IMR-90 (cell line): ENCODE results near the gene ZNF423. TPM values are rescaled to one million over a fixed set of nuclear protein-coding genes. Genes with fewer than 3 reads are reported as not detected.

Experiments
- ATAC-seq: fragments of 200-7000 bp; cut with Tn5 transposase; 2 replicates; pipeline ENCODE4 v1.9.1; 2020; ENCODE audit warnings: low read depth, mild to moderate bottlenecking, moderate library complexity
- BruUV-seq: library from RNA; stranded (reverse); fragments of 400-500 nt; replicated peaks from 2 replicates; lab custom pipeline; 2021; lab: Mats Ljungman, UMichigan
- CTCF ChIA-PET: fragments of 300-600 bp; formaldehyde crosslinking; extraction: SDS; loops from one replicate; lab custom pipeline; 2021; ENCODE audit warnings: antibody characterized with exemption; lab: Yijun Ruan, JAX
- POLR2A ChIA-PET: fragments of 300-600 bp; sonication (Branson Sonifier 250); formaldehyde crosslinking; loops from one replicate; lab custom pipeline; 2022; ENCODE audit warnings: antibody characterized with exemption; ENCODE audit not compliant: unreplicated experiment; lab: Charles Lee
- DNase-seq: peaks from one replicate; pipeline ENCODE4 v3.0.0; 2013
- H2AFZ ChIP-seq: replicated peaks from 2 replicates; pipeline ENCODE3; 2013; ENCODE audit warnings: low read length, mild to moderate bottlenecking; ENCODE audit not compliant: poor library complexity
- H2AK5ac ChIP-seq: 2 replicates; pipeline ENCODE4 v1.6.1; 2013; ENCODE audit warnings: low read depth, low read length, inconsistent platforms
- H2AK9ac ChIP-seq: replicated peaks from 2 replicates; pipeline ENCODE3; 2013; ENCODE audit warnings: mild to moderate bottlenecking, low read depth, low read length, moderate library complexity; ENCODE audit not compliant: poor library complexity
- H2BK120ac ChIP-seq: 2 replicates; pipeline ENCODE4 v1.6.1; 2013; ENCODE audit warnings: low read depth, low read length, inconsistent platforms
- H2BK15ac ChIP-seq: 3 replicates; pipeline ENCODE4 v1.6.1; 2013; ENCODE audit warnings: low read depth, low read length, inconsistent platforms
- H2BK20ac ChIP-seq: 2 replicates; pipeline ENCODE4 v1.6.1; 2013; ENCODE audit warnings: low read depth, mild to moderate bottlenecking, inconsistent platforms, low read length, moderate library complexity
- H2BK5ac ChIP-seq: 2 replicates; pipeline ENCODE4 v1.6.1; 2013; ENCODE audit warnings: mild to moderate bottlenecking, low read depth, low read length, inconsistent platforms; ENCODE audit not compliant: poor library complexity, severe bottlenecking
- H3K14ac ChIP-seq: replicated peaks from 2 replicates; pipeline ENCODE4 v1.6.1; 2013; ENCODE audit warnings: low read depth, low read length, inconsistent platforms
- H3K18ac ChIP-seq: 2 replicates; pipeline ENCODE4 v1.6.1; 2013; ENCODE audit warnings: low read depth, low read length, control low read depth
- H3K23ac ChIP-seq: 2 replicates; pipeline ENCODE4 v1.6.1; 2013; ENCODE audit warnings: low read depth, low read length, inconsistent platforms
- H3K27ac ChIP-seq: 2 replicates; pipeline ENCODE4 v1.5.1; 2013; ENCODE audit warnings: mild to moderate bottlenecking, control low read depth, low read length; ENCODE audit not compliant: insufficient read depth
- H3K27me3 ChIP-seq: 2 replicates; pipeline ENCODE4 v1.6.1; 2013; ENCODE audit warnings: low read length; ENCODE audit not compliant: control insufficient read depth, insufficient read depth
- H3K36me3 ChIP-seq: 2 replicates; pipeline ENCODE4 v1.6.1; 2013; ENCODE audit warnings: low read length, mixed read lengths; ENCODE audit not compliant: control insufficient read depth, insufficient read depth
- H3K4ac ChIP-seq: 2 replicates; pipeline ENCODE4 v1.6.1; 2013; ENCODE audit warnings: low read depth, low read length, inconsistent platforms
- H3K4me1 ChIP-seq: 2 replicates; pipeline ENCODE4 v1.6.1; 2013; ENCODE audit warnings: low read length, mixed read lengths; ENCODE audit not compliant: control insufficient read depth, insufficient read depth
- H3K4me2 ChIP-seq: 2 replicates; pipeline ENCODE4 v1.6.1; 2013; ENCODE audit warnings: low read depth, mild to moderate bottlenecking, control low read depth, low read length, moderate library complexity
- H3K4me3 ChIP-seq: 2 replicates; pipeline ENCODE4 v1.5.1; 2013; ENCODE audit warnings: low read depth, mild to moderate bottlenecking, control low read depth, low read length, moderate library complexity; ENCODE audit not compliant: insufficient read depth
- H3K56ac ChIP-seq: 2 replicates; pipeline ENCODE4 v1.6.1; 2013; ENCODE audit warnings: low read length, inconsistent platforms; ENCODE audit not compliant: insufficient read depth; ENCODE audit errors: extremely low read depth
- H3K79me1 ChIP-seq, 2 experiments: 2 replicates each; pipeline ENCODE4 v1.6.1; 2013; ENCODE audit warnings: low read length in 2 of 2, inconsistent platforms in 1 of 2, low read depth in 1 of 2
- H3K9ac ChIP-seq: 2 replicates; pipeline ENCODE4 v1.6.1; 2013; ENCODE audit warnings: low read depth, low read length, control low read depth
- H3K9me1 ChIP-seq: 2 replicates; pipeline ENCODE4 v1.6.1; 2013; ENCODE audit warnings: low read length, inconsistent platforms; ENCODE audit not compliant: insufficient read depth
- H3K9me3 ChIP-seq: 2 replicates; pipeline ENCODE4 v1.6.1; 2013; ENCODE audit warnings: low read length; ENCODE audit not compliant: control insufficient read depth, insufficient read depth
- H4K20me1 ChIP-seq: 2 replicates; pipeline ENCODE4 v1.6.1; 2013; ENCODE audit warnings: low read length, inconsistent platforms; ENCODE audit not compliant: insufficient read depth
- H4K5ac ChIP-seq: 2 replicates; pipeline ENCODE4 v1.6.1; 2013; ENCODE audit warnings: mild to moderate bottlenecking, low read depth, low read length, control low read depth
- H4K8ac ChIP-seq, 2 experiments: 2 replicates each; pipeline ENCODE4 v1.6.1; 2013; ENCODE audit warnings: low read depth in 2 of 2, low read length in 2 of 2, control low read depth in 1 of 2, inconsistent platforms in 1 of 2
- H4K91ac ChIP-seq: 2 replicates; pipeline ENCODE4 v1.6.1; 2013; ENCODE audit warnings: low read depth, low read length, inconsistent platforms; ENCODE audit not compliant: insufficient read depth
- BHLHE40 ChIP-seq: fragments of 150-350 bp; IDR thresholded peaks from 2 replicates; pipeline ENCODE4 v1.6.1; 2016; ENCODE audit warnings: mild to moderate bottlenecking, low read depth, low read length
- CEBPB ChIP-seq: IDR thresholded peaks from 2 replicates; pipeline ENCODE4 v1.6.1; 2012; ENCODE audit warnings: low read depth, low read length, improper control_type of control experiment
- CHD1 ChIP-seq: IDR thresholded peaks from 2 replicates; pipeline ENCODE4 v1.6.1; 2012; ENCODE audit warnings: low read depth, low read length, improper control_type of control experiment
- ELK1 ChIP-seq: fragments of 150-350 bp; IDR thresholded peaks from 2 replicates; pipeline ENCODE4 v1.6.1; 2016; ENCODE audit warnings: low read depth, mild to moderate bottlenecking, low read length, moderate library complexity, borderline replicate concordance
- FOS ChIP-seq: fragments of 150-350 bp; IDR thresholded peaks from 2 replicates; pipeline ENCODE4 v1.6.1; 2016; ENCODE audit warnings: low read depth, low read length
- MAFK ChIP-seq: IDR thresholded peaks from 2 replicates; pipeline ENCODE4 v1.6.1; 2012; ENCODE audit warnings: low read depth, low read length, improper control_type of control experiment
- MAZ ChIP-seq: IDR thresholded peaks from 2 replicates; pipeline ENCODE4 v1.6.1; 2012; ENCODE audit warnings: low read depth, mild to moderate bottlenecking, low read length, improper control_type of control experiment, moderate library complexity, borderline replicate concordance
- MXI1 ChIP-seq: IDR thresholded peaks from 2 replicates; pipeline ENCODE4 v1.6.1; 2012; ENCODE audit warnings: low read depth, mild to moderate bottlenecking, low read length, moderate library complexity, borderline replicate concordance
- NFE2L2 ChIP-seq: fragments of 150-350 bp; IDR thresholded peaks from 2 replicates; pipeline ENCODE4 v1.6.1; 2016; ENCODE audit warnings: low read depth, mild to moderate bottlenecking, low read length
- POLR2A ChIP-seq: IDR thresholded peaks from 2 replicates; pipeline ENCODE4 v1.6.1; 2012; ENCODE audit warnings: mild to moderate bottlenecking, low read depth, low read length
- RAD21 ChIP-seq: IDR thresholded peaks from 2 replicates; pipeline ENCODE4 v1.6.1; 2012; ENCODE audit warnings: low read length, improper control_type of control experiment
- RFX5 ChIP-seq: IDR thresholded peaks from 2 replicates; pipeline ENCODE4 v1.8.0; 2012; ENCODE audit warnings: low read depth, mild to moderate bottlenecking, low read length, moderate library complexity
- WGBS, 2 experiments: methylation state at CpG; one replicate each; pipeline versions ENCODE4 v1.1.5 to v1.1.7; 2013; ENCODE audit warnings: missing lambda C conversion rate in 2 of 2; ENCODE audit not compliant: insufficient read length in 1 of 2; ENCODE audit errors: extremely low coverage in 2 of 2; 5-methylcytosine and 5-hydroxymethylcytosine counted together
- dilution Hi-C: fragments of 300-500 bp; cut with HindIII; formaldehyde crosslinking; loops from one replicate; pipeline ENCODE4 v1.14.3; 2018; ENCODE audit warnings: low sequenced_read_pairs; ENCODE audit not compliant: unreplicated experiment
- in situ Hi-C: fragments of 300-500 bp; cut with MboI; formaldehyde crosslinking; loops from 3 replicates; pipeline ENCODE4 v1.14.3; 2019; ENCODE audit warnings: low sequenced_read_pairs, inconsistent platforms, mixed read lengths
- intact Hi-C: fragments of 100-400 bp; cut with micrococcal nuclease; formaldehyde crosslinking; loops from 2 replicates; pipeline ENCODE4 v1.10.0; 2022
- polyA plus RNA-seq, 3 experiments: library from polyadenylated mRNA; depleted of rRNA; stranded (reverse); fragments of >200 nt; gene quantifications; 2 replicates each; pipeline ENCODE4 v1.2.3, GENCODE V29; 2012; ENCODE audit warnings: low replicate concordance in 1 of 3
- total RNA-seq: library from RNA; depleted of rRNA; stranded (reverse); fragments of >200 nt; gene quantifications from 2 replicates; pipeline ENCODE4 v1.2.3, GENCODE V29; 2012
- TF ChIP-seq, protein P1 (sequence below): conservative IDR thresholded peaks from 2 replicates; pipeline ENCODE4 v1.5.1; 2012; ENCODE audit warnings: mild to moderate bottlenecking, low read depth, low read length, improper control_type of control experiment
- TF ChIP-seq, protein P2 (sequence below): fragments of 150-350 bp; IDR thresholded peaks from 2 replicates; pipeline ENCODE4 v1.6.1; 2017; ENCODE audit warnings: mild to moderate bottlenecking, antibody characterized with exemption, low read length, low read depth

ZNF423 gene
- total and polyA plus RNA-seq, 2 of the 4 experiments (the other 2 are of a cell fraction) = under 0.01 to 0.10 TPM

- no peak overlapping the region for H3K14ac ChIP-seq
- ATAC-seq = no peak
- no peak overlapping the region for H3K4me3 ChIP-seq
- DNase-seq = no peak
- peaks cover 16% of the 10 kb centered on the region for H3K4me1 ChIP-seq
- H3K27ac ChIP-seq = no peak overlapping the region
- H2AFZ ChIP-seq = no peak overlapping the region
- H3K9me1 ChIP-seq = peaks cover 5% of the 10 kb centered on the region; the same call in 1 of the 2 replicates
- intact Hi-C loops = no loop called here
- H3K9ac ChIP-seq = no peak overlapping the region
- dilution Hi-C loops = no loop called here
- H3K4ac ChIP-seq = no peak overlapping the region
- no peak overlapping the region for H3K23ac ChIP-seq
- H2BK5ac ChIP-seq = no peak overlapping the region
- H2AK9ac ChIP-seq = no peak overlapping the region
- no peaks in the 10 kb centered on the region for H3K79me1 ChIP-seq
- no peak overlapping the region for H2BK120ac ChIP-seq
- H3K4me2 ChIP-seq = no peak overlapping the region
- no peaks in the 10 kb centered on the region for H3K36me3 ChIP-seq
- BruUV-seq = no TSS peak
- in situ Hi-C loops = no loop called here
- no peak overlapping the region for H2BK20ac ChIP-seq
- H3K18ac ChIP-seq = no peak overlapping the region
- ChIA-PET POLR2A (no interaction called here), CTCF (no interaction called here)
- H3K9me3 ChIP-seq = no peaks in the 10 kb centered on the region
- H4K91ac ChIP-seq = no peak overlapping the region
- no peak overlapping the region for H4K8ac ChIP-seq
- H3K27me3 ChIP-seq = peaks cover 3% of the 10 kb centered on the region; the same call in 1 of the 2 replicates
- WGBS, 2 experiments = 86% methylated on average over 12 of the region's 17 CpGs; no CpG with 5 or more reads in 1 of the 2 experiments
- no peak overlapping the region for H4K5ac ChIP-seq
- H2BK15ac ChIP-seq = no peak overlapping the region
- H2AK5ac ChIP-seq = no peak overlapping the region
- H4K20me1 ChIP-seq = no peaks in the 10 kb centered on the region; the same call in 1 of the 2 replicates
- H3K56ac ChIP-seq = no peak overlapping the region
- TF ChIP-seq CHD1 = no peak
- no peak for TF ChIP-seq CEBPB
- no peak for TF ChIP-seq MAZ
- TF ChIP-seq RFX5 = no peak
- TF ChIP-seq, protein P1, sequence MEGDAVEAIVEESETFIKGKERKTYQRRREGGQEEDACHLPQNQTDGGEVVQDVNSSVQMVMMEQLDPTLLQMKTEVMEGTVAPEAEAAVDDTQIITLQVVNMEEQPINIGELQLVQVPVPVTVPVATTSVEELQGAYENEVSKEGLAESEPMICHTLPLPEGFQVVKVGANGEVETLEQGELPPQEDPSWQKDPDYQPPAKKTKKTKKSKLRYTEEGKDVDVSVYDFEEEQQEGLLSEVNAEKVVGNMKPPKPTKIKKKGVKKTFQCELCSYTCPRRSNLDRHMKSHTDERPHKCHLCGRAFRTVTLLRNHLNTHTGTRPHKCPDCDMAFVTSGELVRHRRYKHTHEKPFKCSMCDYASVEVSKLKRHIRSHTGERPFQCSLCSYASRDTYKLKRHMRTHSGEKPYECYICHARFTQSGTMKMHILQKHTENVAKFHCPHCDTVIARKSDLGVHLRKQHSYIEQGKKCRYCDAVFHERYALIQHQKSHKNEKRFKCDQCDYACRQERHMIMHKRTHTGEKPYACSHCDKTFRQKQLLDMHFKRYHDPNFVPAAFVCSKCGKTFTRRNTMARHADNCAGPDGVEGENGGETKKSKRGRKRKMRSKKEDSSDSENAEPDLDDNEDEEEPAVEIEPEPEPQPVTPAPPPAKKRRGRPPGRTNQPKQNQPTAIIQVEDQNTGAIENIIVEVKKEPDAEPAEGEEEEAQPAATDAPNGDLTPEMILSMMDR = no peak
- no peak for TF ChIP-seq RAD21
- TF ChIP-seq, protein P2, sequence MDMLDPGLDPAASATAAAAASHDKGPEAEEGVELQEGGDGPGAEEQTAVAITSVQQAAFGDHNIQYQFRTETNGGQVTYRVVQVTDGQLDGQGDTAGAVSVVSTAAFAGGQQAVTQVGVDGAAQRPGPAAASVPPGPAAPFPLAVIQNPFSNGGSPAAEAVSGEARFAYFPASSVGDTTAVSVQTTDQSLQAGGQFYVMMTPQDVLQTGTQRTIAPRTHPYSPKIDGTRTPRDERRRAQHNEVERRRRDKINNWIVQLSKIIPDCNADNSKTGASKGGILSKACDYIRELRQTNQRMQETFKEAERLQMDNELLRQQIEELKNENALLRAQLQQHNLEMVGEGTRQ = no peak
- no peak for TF ChIP-seq FOS
- no peak for TF ChIP-seq MAFK
- TF ChIP-seq ELK1 = no peak
- no peak for TF ChIP-seq POLR2A
- TF ChIP-seq NFE2L2 = no peak
- no peak for TF ChIP-seq MXI1
- TF ChIP-seq BHLHE40 = no peak
These were observed 233.2 kb downstream of the ZNF423 start for GRCh38 chr16:49622421-49623402.
